Measurements from ENCODE around the gene MCF2L2.

GRCh38 chr3:183149915-183150750 is 278.3 kb downstream of the MCF2L2 start:
- TF ChIP-seq POLR2AphosphoS5 (IDR thresholded peaks at IDR 0.05; ENCODE audit: borderline replicate concordance, low read depth, low read length): no peak
- TF ChIP-seq FOXP2 (optimal IDR thresholded peaks at IDR 0.05; ENCODE audit: control extremely low read depth, extremely low read length, insufficient read depth): no peak
- TF ChIP-seq EZH2 (IDR thresholded peaks at IDR 0.05): no peak

Data from SK-N-MC (cell line).